Neutrophil (primary cell): Measurements from ENCODE around the gene TMEM147.
"Not testable (repeated sequence)": the region's sequence is repeated elsewhere in the genome, so short reads cannot be mapped to it uniquely, and the experiment has no call there.

Experiments
- H3K27ac ChIP-seq: fragments of 200-600 bp; sonication (generic); 2 replicates; pipeline ENCODE4 v1.5.1; 2016; ENCODE audit warnings: mild to moderate bottlenecking, moderate library complexity
- H3K27me3 ChIP-seq: fragments of 200-600 bp; sonication (generic); 2 replicates; pipeline ENCODE4 v1.6.0; 2016; ENCODE audit warnings: mild to moderate bottlenecking
- H3K36me3 ChIP-seq: fragments of 200-600 bp; sonication (generic); 2 replicates; pipeline ENCODE4 v1.5.1; 2017
- H3K4me1 ChIP-seq, 2 experiments: fragments of 200-600 bp in 1 of 2; sonication (generic) in 1 of 2; 1 replicate in 1 of 2; 2 replicates in 1 of 2; pipeline versions ENCODE4 v1.5.1 to v1.6.1; 2013 to 2016; ENCODE audit warnings: low read depth in 1 of 2, low read length in 1 of 2, mild to moderate bottlenecking in 1 of 2, moderate library complexity in 1 of 2; ENCODE audit not compliant: control insufficient read depth in 1 of 2, insufficient read depth in 1 of 2
- H3K4me3 ChIP-seq, 2 experiments: fragments of 200-600 bp in 1 of 2; sonication (generic) in 1 of 2; 1 replicate in 1 of 2; 2 replicates in 1 of 2; pipeline ENCODE4 v1.5.1; 2013 to 2016; ENCODE audit warnings: low read depth in 1 of 2, low read length in 1 of 2, mild to moderate bottlenecking in 1 of 2, moderate library complexity in 1 of 2
- H3K9me3 ChIP-seq: fragments of 200-600 bp; sonication (generic); 2 replicates; pipeline ENCODE4 v1.5.1; 2016
- CTCF ChIP-seq: fragments of 200-600 bp; sonication (generic); IDR thresholded peaks from 2 replicates; pipeline ENCODE4 v1.5.1; 2016; ENCODE audit warnings: antibody characterized with exemption

Gene TMEM147

GRCh38 chr19:35582760-35583159, 37.3 kb downstream of the TMEM147 start:
- no peak overlapping the region for H3K4me3 ChIP-seq
- H3K27ac ChIP-seq, result no peak overlapping the region
- peaks cover 33% of the 10 kb centered on the region for H3K27me3 ChIP-seq
- H3K36me3 ChIP-seq, result no peaks in the 10 kb centered on the region
- no peak for TF ChIP-seq CTCF
- no peaks in the 10 kb centered on the region for H3K9me3 ChIP-seq
- H3K4me1 ChIP-seq, result no peaks in the 10 kb centered on the region

GRCh38 chr19:35585848-35586247, 40.4 kb downstream of the TMEM147 start, which contains the start of gene PMIS2:
PMIS2 (plus strand) TSS chr19:35586173; CDS start chr19:35586260, 87 bp downstream.
- Histone ChIP-seq H3K4me3 (no peak within 1 kb of the TSS), H3K27ac (no peak within 1 kb of the TSS), H3K4me1 (no peaks in the 10 kb centered on the region), H3K9me3 (no peaks in the 10 kb centered on the region), H3K27me3 (peaks cover 33% of the 10 kb centered on the region), H3K36me3 (no peaks in the 10 kb centered on the region)
- no peak for TF ChIP-seq CTCF

- Histone ChIP-seq H3K27ac (no peak overlapping the region), H3K27me3 (peaks cover 37% of the 10 kb centered on the region), H3K9me3 (no peaks in the 10 kb centered on the region), H3K4me1 (no peaks in the 10 kb centered on the region), H3K4me3 (no peak overlapping the region), H3K36me3 (no peaks in the 10 kb centered on the region)
- TF ChIP-seq CTCF, result no peak
These were observed 41.9 kb downstream of the TMEM147 start for GRCh38 chr19:35587321-35587720.

GRCh38 chr19:35590875-35591274, 45.4 kb downstream of the TMEM147 start:
- no peak for TF ChIP-seq CTCF
- Histone ChIP-seq H3K9me3 (no peaks in the 10 kb centered on the region), H3K27ac (no peak overlapping the region), H3K36me3 (no peaks in the 10 kb centered on the region), H3K4me3 (no peak overlapping the region), H3K4me1 (no peaks in the 10 kb centered on the region), H3K27me3 (peaks cover 7% of the 10 kb centered on the region)

DNA sequence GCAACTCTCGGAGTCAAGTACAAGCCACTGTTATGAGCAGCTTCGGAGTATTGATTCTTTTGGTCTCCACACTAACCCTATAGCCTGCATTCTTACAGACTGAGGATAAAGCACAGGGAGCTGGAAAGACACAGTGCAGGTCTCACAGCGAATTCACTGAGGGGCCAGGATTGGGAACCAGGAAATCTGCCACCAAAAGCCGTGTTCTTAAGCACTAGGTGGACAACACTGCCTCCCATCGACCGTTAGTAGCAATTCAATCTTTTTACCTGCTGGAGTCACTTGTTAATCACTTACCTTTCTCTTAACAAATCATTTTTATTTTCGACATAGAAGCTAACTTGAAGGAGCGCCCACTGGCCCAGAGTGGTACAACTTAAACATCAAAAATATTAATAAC, 46.8 kb downstream of the TMEM147 start:
- Histone ChIP-seq H3K9me3 (no peaks in the 10 kb centered on the region), H3K36me3 (no peaks in the 10 kb centered on the region), H3K4me1 (no peaks in the 10 kb centered on the region), H3K27ac (no peak overlapping the region), H3K27me3 (peaks cover 3% of the 10 kb centered on the region), H3K4me3 (no peak overlapping the region)
- TF ChIP-seq CTCF, result no peak

GRCh38 chr19:35595026-35595425, 49.6 kb downstream of the TMEM147 start:
- not testable (repeated sequence) for H3K4me3 ChIP-seq, H3K36me3 ChIP-seq
- peaks cover 19% of the 10 kb centered on the region for H3K27me3 ChIP-seq

More at GRCh38 chr19:35595026-35595425, 49.6 kb downstream of the TMEM147 start:
- H3K27ac ChIP-seq, H3K4me1 ChIP-seq, H3K9me3 ChIP-seq: not testable (repeated sequence)
